H1 (cell line): Measurements from ENCODE around the gene GDPGP1. TPM values are rescaled to one million over a fixed set of nuclear protein-coding genes. Genes with fewer than 3 reads are reported as not detected.
A peak's percentile ranks its signal among the peaks of the same experiment; 100 is the strongest.

ENCODE experiments used
- CTCF ChIA-PET: fragments of 300-600 bp; sonication (Branson Sonifier 250); formaldehyde crosslinking; loops from one replicate; lab custom pipeline; 2021; ENCODE audit not compliant: partially characterized antibody; lab: Charles Lee
- POLR2A ChIA-PET: fragments of 300-600 bp; sonication (Branson Sonifier 250); formaldehyde crosslinking; loops from one replicate; lab custom pipeline; 2021; ENCODE audit warnings: inconsistent platforms; ENCODE audit not compliant: partially characterized antibody; lab: Charles Lee
- DNase-seq, 2 experiments: peaks; one replicate each; pipeline versions ENCODE4 v3.0.0 to v3.0.0-alpha.2; 2010 to 2022; ENCODE audit warnings: low spot score in 2 of 2, low read depth in 1 of 2, mixed read lengths in 1 of 2
- FAIRE-seq: peaks from 2 replicates; lab custom pipeline; 2011; peaks lifted over from hg19 to GRCh38; lab: Jason Lieb, UNC
- H2AFZ ChIP-seq: 2 replicates; pipeline ENCODE4 v1.8.1; 2012; ENCODE audit warnings: low read length, inconsistent platforms
- H2AK5ac ChIP-seq: 2 replicates; pipeline ENCODE4 v1.6.1; 2013; ENCODE audit warnings: low read depth, low read length
- H2BK120ac ChIP-seq: replicated peaks from 2 replicates; pipeline ENCODE3; 2013; ENCODE audit warnings: low read depth, low read length, inconsistent platforms
- H2BK12ac ChIP-seq: 2 replicates; pipeline ENCODE4 v1.6.1; 2013; ENCODE audit warnings: low read depth, low read length
- H2BK15ac ChIP-seq: 2 replicates; pipeline ENCODE4 v1.6.1; 2013; ENCODE audit warnings: low read length
- H2BK20ac ChIP-seq: 2 replicates; pipeline ENCODE4 v1.6.1; 2013; ENCODE audit warnings: low read length
- H2BK5ac ChIP-seq: 2 replicates; pipeline ENCODE4 v1.6.1; 2013; ENCODE audit warnings: low read depth, low read length
- H3K14ac ChIP-seq: 2 replicates; pipeline ENCODE4 v1.6.1; 2013; ENCODE audit warnings: inconsistent platforms; ENCODE audit not compliant: insufficient read length
- H3K18ac ChIP-seq: 2 replicates; pipeline ENCODE4 v1.6.1; 2013; ENCODE audit warnings: low read length; ENCODE audit errors: extremely low read depth
- H3K23ac ChIP-seq: 2 replicates; pipeline ENCODE4 v1.6.1; 2013; ENCODE audit warnings: inconsistent platforms; ENCODE audit not compliant: insufficient read length
- H3K23me2 ChIP-seq: 2 replicates; pipeline ENCODE4 v1.6.1; 2013; ENCODE audit warnings: low read depth, low read length
- H3K27ac ChIP-seq: 2 replicates; pipeline ENCODE4 v1.6.1; 2011; ENCODE audit warnings: low read depth, low read length, inconsistent platforms
- H3K27me3 ChIP-seq, 4 experiments: replicated peaks in 1 of 4; 1 replicate in 1 of 4; 2 replicates in 3 of 4; pipeline versions ENCODE4 v1.6.1 to v1.8.1; 2011 to 2013; ENCODE audit warnings: low read length in 3 of 4, mild to moderate bottlenecking in 3 of 4, inconsistent platforms in 2 of 4, mixed read lengths in 2 of 4, moderate library complexity in 1 of 4; ENCODE audit not compliant: control insufficient read depth in 3 of 4, insufficient read depth in 3 of 4; ENCODE audit errors: extremely low read depth in 1 of 4
- H3K36me3 ChIP-seq, 4 experiments: 2 replicates each; pipeline versions ENCODE4 v1.6.1 to v1.8.1; 2011 to 2013; ENCODE audit warnings: mild to moderate bottlenecking in 4 of 4, low read length in 3 of 4, moderate library complexity in 2 of 4, control low read depth in 1 of 4, inconsistent platforms in 1 of 4; ENCODE audit not compliant: insufficient read depth in 4 of 4, control insufficient read depth in 2 of 4
- H3K4ac ChIP-seq: replicated peaks from 2 replicates; pipeline ENCODE3; 2013; ENCODE audit warnings: low read length, low read depth, mixed read lengths, inconsistent platforms; ENCODE audit not compliant: insufficient read length
- H3K4me1 ChIP-seq, 4 experiments: replicated peaks in 1 of 4; 1 replicate in 1 of 4; 2 replicates in 3 of 4; pipeline versions ENCODE4 v1.6.1 to v1.8.1; 2011 to 2013; ENCODE audit warnings: low read length in 3 of 4, inconsistent platforms in 2 of 4, mixed read lengths in 1 of 4; ENCODE audit not compliant: insufficient read depth in 4 of 4, control insufficient read depth in 3 of 4
- H3K4me2 ChIP-seq, 2 experiments: 2 replicates each; pipeline versions ENCODE4 v1.6.1 to v1.8.1; 2011 to 2013; ENCODE audit warnings: low read depth in 2 of 2, low read length in 2 of 2, control low read depth in 1 of 2, inconsistent platforms in 1 of 2, mild to moderate bottlenecking in 1 of 2; ENCODE audit not compliant: insufficient read depth in 1 of 2
- H3K4me3 ChIP-seq, 4 experiments: fragments of 200-600, 300-600 bp in 1 of 4; sonication (generic), shearing (Covaris generic), sonication (Bioruptor Twin) in 1 of 4; 2 replicates each; pipeline versions ENCODE4 v1.5.1 to v1.8.1; 2011 to 2016; ENCODE audit warnings: low read length in 4 of 4, low read depth in 3 of 4, control low read depth in 2 of 4, inconsistent platforms in 2 of 4, mild to moderate bottlenecking in 2 of 4, mixed read lengths in 1 of 4, moderate library complexity in 1 of 4; ENCODE audit not compliant: insufficient read depth in 2 of 4; ENCODE audit errors: extremely low read depth in 1 of 4
- H3K56ac ChIP-seq: replicated peaks from 2 replicates; pipeline ENCODE3; 2013; ENCODE audit warnings: low read depth, mild to moderate bottlenecking, mixed read lengths, low read length, inconsistent platforms; ENCODE audit not compliant: insufficient read length
- H3K79me1 ChIP-seq: 2 replicates; pipeline ENCODE4 v1.6.1; 2013; ENCODE audit warnings: low read depth, low read length, control low read depth
- H3K79me2 ChIP-seq, 2 experiments: 2 replicates each; pipeline versions ENCODE4 v1.6.1 to v1.8.1; 2012 to 2013; ENCODE audit warnings: low read length in 2 of 2, mild to moderate bottlenecking in 2 of 2, inconsistent platforms in 1 of 2; ENCODE audit not compliant: insufficient read depth in 2 of 2, control insufficient read depth in 1 of 2
- H3K9ac ChIP-seq, 4 experiments: replicated peaks in 1 of 4; 1 replicate in 1 of 4; 2 replicates in 3 of 4; pipeline versions ENCODE4 v1.6.1 to v1.8.1; 2011 to 2013; ENCODE audit warnings: low read depth in 3 of 4, low read length in 3 of 4, control low read depth in 2 of 4, mild to moderate bottlenecking in 2 of 4, moderate library complexity in 2 of 4, inconsistent platforms in 1 of 4; ENCODE audit errors: extremely low read depth in 1 of 4
- H3K9me3 ChIP-seq, 2 experiments: 2 replicates each; pipeline versions ENCODE4 v1.6.1 to v1.8.1; 2012 to 2013; ENCODE audit warnings: mild to moderate bottlenecking in 2 of 2, moderate library complexity in 2 of 2, control low read depth in 1 of 2, inconsistent platforms in 1 of 2, low read depth in 1 of 2, low read length in 1 of 2, mixed read lengths in 1 of 2; ENCODE audit not compliant: insufficient read depth in 2 of 2
- H4K20me1 ChIP-seq, 2 experiments: replicated peaks in 1 of 2; 2 replicates each; pipeline versions ENCODE3 to v1.8.1; 2011 to 2013; ENCODE audit warnings: inconsistent platforms in 2 of 2, low read length in 2 of 2, mild to moderate bottlenecking in 1 of 2; ENCODE audit not compliant: insufficient read depth in 2 of 2, control insufficient read depth in 1 of 2
- H4K5ac ChIP-seq: 2 replicates; pipeline ENCODE4 v1.6.1; 2013; ENCODE audit warnings: low read length, low read depth, mixed read lengths, inconsistent platforms; ENCODE audit not compliant: insufficient read length
- H4K8ac ChIP-seq: 2 replicates; pipeline ENCODE4 v1.8.0; 2013; ENCODE audit warnings: mild to moderate bottlenecking, moderate library complexity, low read length, inconsistent platforms; ENCODE audit not compliant: insufficient read depth; ENCODE audit errors: extremely low read depth
- H4K91ac ChIP-seq: replicated peaks from 2 replicates; pipeline ENCODE3; 2013; ENCODE audit warnings: low read length, mixed read lengths, inconsistent platforms; ENCODE audit not compliant: insufficient read length
- EZH2 ChIP-seq: fragments of 200-600 bp; sonication (generic); IDR thresholded peaks from 2 replicates; pipeline ENCODE4 v1.7.1; 2012; ENCODE audit warnings: low read depth, mild to moderate bottlenecking, moderate library complexity, low read length, inconsistent platforms; ENCODE audit not compliant: severe bottlenecking
- WGBS, 2 experiments: shearing (Covaris generic) in 1 of 2; methylation state at CpG; one replicate each; pipeline versions ENCODE4 v1.1.6 to v1.1.7; 2013 to 2015; ENCODE audit warnings: low lambda C conversion rate in 2 of 2, mixed read lengths in 2 of 2, inconsistent platforms in 1 of 2, low coverage in 1 of 2, missing lambda C conversion rate in 1 of 2; ENCODE audit not compliant: insufficient replicate concordance in 2 of 2, insufficient coverage in 1 of 2, insufficient read length in 1 of 2; ENCODE audit errors: extremely low coverage in 1 of 2, missing lambda C conversion rate in 1 of 2; 5-methylcytosine and 5-hydroxymethylcytosine counted together
- polyA plus RNA-seq, 7 experiments: library from polyadenylated mRNA; depleted of rRNA in 3 of 7; stranded (reverse) in 5 of 7; unstranded in 2 of 7; fragments of >200 nt in 5 of 7; fragments of 200-250 nt in 2 of 7; gene quantifications; 1 replicate in 5 of 7; 2 replicates in 1 of 7; 4 replicates in 1 of 7; pipeline versions ENCODE4 v1.2.1 to v1.2.3, GENCODE V29; 2011 to 2013; ENCODE audit warnings: missing spikeins in 2 of 7, mixed read lengths in 2 of 7
- total RNA-seq: library from RNA; stranded (reverse); fragmentation: NEBNext Ultra II Directional; extraction: Animal tissue kit (Norgen Biotek cat#: 25700); gene quantifications from 2 replicates; pipeline ENCODE4 v1.2.1, GENCODE V29; 2021
- TF ChIP-seq, protein P1 (sequence below): IDR thresholded peaks from 2 replicates; pipeline ENCODE4 v1.6.1; 2012; ENCODE audit warnings: inconsistent platforms

The GDPGP1 gene
- total and polyA plus RNA-seq, 2 of the 8 experiments (the other 6 are each of a cell fraction or from before 2014, with no cell fraction given), result 1.8 to 5.6 TPM

GRCh38 chr15:90248789-90249202 lies 14.8 kb downstream of the GDPGP1 start:
- ChIA-PET POLR2A (interaction anchor here (1.0 to 1.9 kb wide), 7 partner anchors 9 to 24 kb away, joined by 3 to 9 read pairs (median 4); partner anchors contain the start of genes CIB1, GDPGP1 and NGRN), CTCF (interaction anchor here (0.6 to 2.1 kb wide), 16 partner anchors 13 to 327 kb away, joined by 3 to 17 read pairs (median 4); partner anchors contain the start of genes CIB1, GDPGP1 and ZNF774)
- WGBS, 2 experiments, result 80% methylated on average over 6 of the region's 6 CpGs; no CpG with 5 or more reads in 1 of the 2 experiments
- Histone ChIP-seq H3K36me3 (no peaks in the 10 kb centered on the region), H3K18ac (no peak overlapping the region), H2BK15ac (0 out of 2 replicates have a peak overlapping the region, but pooled peaks have one; percentile 95), H2BK12ac (no peak overlapping the region), H2AFZ (no peak overlapping the region), H3K9ac (no peak overlapping the region), H3K27me3 (peaks cover 0 to 3% (median 1%) of the 10 kb centered on the region in 4 experiments; a peak in 1 of 7 replicates), H3K9me3 (peaks cover 0 to 2% of the 10 kb centered on the region in 2 experiments; a peak in 1 of 4 replicates), H4K91ac (no peak overlapping the region), H3K56ac (no peak overlapping the region), H4K20me1 (no peaks in the 10 kb centered on the region), H4K8ac (no peak overlapping the region; the same call in 1 of the 2 replicates), H3K79me1 (no peaks in the 10 kb centered on the region), H3K14ac (no peak overlapping the region), H2AK5ac (no peak overlapping the region), H2BK5ac (no peak overlapping the region), H4K5ac (no peak overlapping the region), H2BK20ac (no peak overlapping the region), H2BK120ac (no peak overlapping the region), H3K27ac (no peak overlapping the region), H3K23me2 (peaks cover 2% of the 10 kb centered on the region; the same call in 1 of the 2 replicates), H3K23ac (no peak overlapping the region), H3K4me3 (peak overlapping the region in 1 of 4 experiments; percentile 75; a peak in 2 of 8 replicates), H3K4me1 (peaks cover 0 to 4% (median 0%) of the 10 kb centered on the region in 4 experiments; a peak in 2 of 7 replicates), H3K4ac (no peak overlapping the region), H3K79me2 (no peaks in the 10 kb centered on the region), H3K4me2 (peak overlapping the region; percentile 88 to 96; a peak in 3 of 4 replicates)
- FAIRE-seq, result no peak
- TF ChIP-seq, protein P1, sequence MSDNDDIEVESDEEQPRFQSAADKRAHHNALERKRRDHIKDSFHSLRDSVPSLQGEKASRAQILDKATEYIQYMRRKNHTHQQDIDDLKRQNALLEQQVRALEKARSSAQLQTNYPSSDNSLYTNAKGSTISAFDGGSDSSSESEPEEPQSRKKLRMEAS, result 0 out of 2 replicates have a peak, but pooled peaks have one; percentile 11
- TF ChIP-seq EZH2, result no peak
- no peak for DNase-seq
